GM18858 (cell line): ENCODE results near the gene CAPN1.

Experiments used
- ATAC-seq: cut with Tn5 transposase; IDR thresholded peaks from one replicate; pipeline ENCODE4 v1.9.1; 2021; ENCODE audit not compliant: unreplicated experiment

The CAPN1 gene

DNA sequence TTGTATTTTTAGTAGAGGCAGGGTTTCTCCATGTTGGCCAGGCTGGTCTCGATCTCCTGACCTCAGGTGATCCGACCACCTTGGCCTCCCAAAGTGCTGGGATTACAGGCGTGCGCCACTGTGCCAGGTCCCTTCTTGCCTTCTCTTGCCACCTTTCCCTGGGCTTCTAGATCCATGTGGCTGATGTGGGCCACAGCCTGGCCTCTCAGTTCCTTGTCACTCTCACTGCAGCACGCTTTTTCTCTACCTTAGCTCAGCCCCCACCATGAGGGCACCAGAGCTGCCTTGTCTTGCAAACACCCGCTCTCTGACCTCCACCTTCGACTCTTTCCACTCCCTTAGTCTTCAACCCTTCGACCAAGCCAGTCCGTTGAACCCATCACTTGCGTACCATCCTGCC, 7.5 kb downstream of the CAPN1 start:
- no peak for ATAC-seq

DNA sequence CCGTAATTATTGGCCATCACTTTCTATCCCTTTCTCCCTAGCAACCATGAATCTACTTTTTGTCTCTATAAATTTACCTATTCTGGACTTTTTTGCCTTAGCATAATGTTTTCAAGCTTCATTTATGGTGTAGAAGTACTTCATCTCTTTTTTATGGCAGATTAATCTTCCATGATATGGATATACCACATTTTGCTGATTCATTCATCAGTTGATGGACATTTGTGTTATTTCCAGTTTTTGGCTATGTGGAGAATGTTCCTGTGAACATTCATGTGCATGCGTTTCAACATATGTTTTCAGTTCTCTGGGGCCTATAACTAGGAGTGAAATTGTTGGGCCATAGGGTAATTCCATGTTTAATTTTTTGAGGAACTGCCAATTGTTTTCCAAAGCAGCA, 12.8 kb downstream of the CAPN1 start:
- ATAC-seq = no peak

GRCh38 chr11:65204143-65204542, 22.4 kb downstream of the CAPN1 start:
- ATAC-seq = no peak

- no peak for ATAC-seq
These were observed 23.2 kb downstream of the CAPN1 start for GRCh38 chr11:65204646-65205601.

DNA sequence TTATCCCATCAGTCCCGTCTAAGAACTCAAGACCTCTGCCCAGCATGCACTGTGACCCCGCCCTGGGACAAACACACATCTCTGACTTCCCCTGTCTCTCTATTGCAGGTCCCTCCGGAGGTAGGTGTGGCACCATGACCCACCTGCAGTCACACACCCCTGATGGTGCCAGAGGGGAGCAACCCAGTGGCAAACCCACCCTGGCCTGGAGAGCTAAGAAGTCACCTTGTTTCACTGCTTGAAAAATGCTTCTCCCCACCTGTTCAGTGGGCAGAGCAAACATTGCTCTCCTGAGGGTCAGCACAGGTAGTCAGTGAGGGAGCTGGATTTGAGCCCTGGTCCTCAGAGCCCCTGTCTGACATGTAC, 23.9 kb downstream of the CAPN1 start:
- no peak for ATAC-seq

GRCh38 chr11:65206441-65206841, 24.7 kb downstream of the CAPN1 start:
- ATAC-seq = no peak

- no peak for ATAC-seq
These were observed 25.2 kb downstream of the CAPN1 start for GRCh38 chr11:65206901-65207300.

GRCh38 chr11:65207918-65208784, 26.4 kb downstream of the CAPN1 start:
- ATAC-seq = no peak

DNA sequence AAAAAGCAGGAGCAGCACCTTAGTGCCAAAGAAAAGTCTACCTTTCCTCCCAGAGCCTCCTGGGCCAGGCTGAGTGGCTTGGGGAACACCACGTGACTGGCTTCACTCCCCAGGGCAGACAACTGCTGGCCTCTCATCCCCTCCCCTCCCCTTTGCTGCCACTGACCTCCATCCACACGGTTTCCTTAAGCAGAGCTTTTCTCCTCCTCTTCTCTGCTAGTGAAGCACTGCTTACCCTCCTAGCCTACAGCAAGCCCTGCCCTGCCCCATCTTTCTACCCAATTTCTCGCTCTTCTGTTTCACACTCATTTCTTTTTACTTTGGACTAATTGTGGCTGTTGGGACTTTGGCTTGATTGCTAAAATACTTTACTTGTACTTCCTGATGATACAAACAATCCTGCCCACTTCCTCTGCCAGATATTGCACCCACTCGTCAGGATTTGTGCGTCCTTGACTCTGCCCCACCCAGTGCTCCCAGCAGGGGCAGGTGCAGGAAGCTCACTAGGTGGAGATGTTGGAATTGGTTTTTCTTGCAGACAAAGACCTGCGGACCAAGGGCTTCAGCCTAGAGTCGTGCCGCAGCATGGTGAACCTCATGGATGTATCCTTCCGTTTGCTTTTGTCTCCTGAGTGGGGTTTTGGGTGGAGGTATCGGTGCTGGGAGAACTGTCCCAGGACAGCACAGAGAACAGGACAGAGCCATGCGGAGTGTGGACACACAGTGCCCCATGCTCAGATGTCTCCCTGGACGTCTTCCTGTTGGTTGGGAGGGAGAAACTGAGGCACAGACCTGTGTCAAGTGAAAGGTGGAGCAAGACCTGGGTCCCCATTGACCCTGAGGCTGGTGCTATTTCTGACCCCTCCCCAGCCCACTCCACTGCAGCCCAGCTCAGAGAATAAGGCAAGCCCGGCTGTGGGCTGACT, 27.3 kb downstream of the CAPN1 start:
- ATAC-seq = no peak

- ATAC-seq = no peak
These were observed 28.1 kb downstream of the CAPN1 start for GRCh38 chr11:65209711-65210360.

- ATAC-seq = no peak
These were observed 28.6 kb downstream of the CAPN1 start for GRCh38 chr11:65210361-65210731.

GRCh38 chr11:65210748-65211147, 29.0 kb downstream of the CAPN1 start:
- ATAC-seq = no peak

DNA sequence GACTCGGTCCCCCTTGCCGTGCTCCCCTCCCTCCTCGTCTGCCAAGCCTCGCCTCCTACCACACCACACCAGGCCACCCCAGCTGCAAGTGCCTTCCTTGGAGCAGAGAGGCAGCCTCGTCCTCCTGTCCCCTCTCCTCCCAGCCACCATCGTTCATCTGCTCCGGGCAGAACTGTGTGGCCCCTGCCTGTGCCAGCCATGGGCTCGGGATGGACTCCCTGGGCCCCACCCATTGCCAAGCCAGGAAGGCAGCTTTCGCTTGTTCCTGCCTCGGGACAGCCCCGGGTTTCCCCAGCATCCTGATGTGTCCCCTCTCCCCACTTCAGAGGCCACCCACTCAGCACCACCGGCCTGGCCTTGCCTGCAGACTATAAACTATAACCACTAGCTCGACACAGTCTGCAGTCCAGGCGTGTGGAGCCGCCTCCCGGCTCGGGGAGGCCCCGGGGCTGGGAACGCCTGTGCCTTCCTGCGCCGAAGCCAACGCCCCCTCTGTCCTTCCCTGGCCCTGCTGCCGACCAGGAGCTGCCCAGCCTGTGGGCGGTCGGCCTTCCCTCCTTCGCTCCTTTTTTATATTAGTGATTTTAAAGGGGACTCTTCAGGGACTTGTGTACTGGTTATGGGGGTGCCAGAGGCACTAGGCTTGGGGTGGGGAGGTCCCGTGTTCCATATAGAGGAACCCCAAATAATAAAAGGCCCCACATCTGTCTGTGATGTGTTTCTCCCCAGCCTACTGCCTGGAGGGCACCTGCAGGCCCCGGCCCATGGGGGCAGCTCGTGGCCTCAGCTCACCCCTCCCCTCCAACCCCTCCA, 29.8 kb downstream of the CAPN1 start:
- ATAC-seq = no peak

DNA sequence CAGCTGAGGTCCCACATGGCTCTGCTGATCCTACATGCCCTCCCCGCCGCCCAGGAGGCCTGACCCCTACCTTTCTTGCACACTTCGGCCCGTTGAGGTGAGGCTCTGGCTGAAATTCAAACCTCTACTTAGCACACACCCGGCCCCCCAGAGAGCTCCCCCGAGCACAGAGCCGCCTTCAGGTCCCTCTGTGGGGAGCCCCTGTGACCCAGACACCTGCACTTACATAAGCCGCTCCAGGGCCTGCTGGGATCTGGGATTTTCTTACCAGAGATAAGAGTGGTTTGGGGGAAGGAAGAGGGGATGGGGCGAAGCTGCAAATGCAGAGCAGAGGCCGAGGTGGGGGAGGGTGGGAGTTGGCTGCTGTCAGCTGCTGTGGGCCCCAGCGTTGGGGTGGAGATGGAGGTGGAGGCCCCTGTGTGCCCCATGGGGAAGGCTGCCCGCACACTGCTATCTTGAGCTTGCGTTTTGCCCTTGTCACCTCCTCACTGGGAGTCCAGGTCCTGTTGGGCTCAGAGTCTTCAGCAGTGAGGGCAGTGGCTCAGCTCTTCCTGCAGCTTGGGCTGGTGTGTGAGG, 30.6 kb downstream of the CAPN1 start:
- no peak for ATAC-seq

DNA sequence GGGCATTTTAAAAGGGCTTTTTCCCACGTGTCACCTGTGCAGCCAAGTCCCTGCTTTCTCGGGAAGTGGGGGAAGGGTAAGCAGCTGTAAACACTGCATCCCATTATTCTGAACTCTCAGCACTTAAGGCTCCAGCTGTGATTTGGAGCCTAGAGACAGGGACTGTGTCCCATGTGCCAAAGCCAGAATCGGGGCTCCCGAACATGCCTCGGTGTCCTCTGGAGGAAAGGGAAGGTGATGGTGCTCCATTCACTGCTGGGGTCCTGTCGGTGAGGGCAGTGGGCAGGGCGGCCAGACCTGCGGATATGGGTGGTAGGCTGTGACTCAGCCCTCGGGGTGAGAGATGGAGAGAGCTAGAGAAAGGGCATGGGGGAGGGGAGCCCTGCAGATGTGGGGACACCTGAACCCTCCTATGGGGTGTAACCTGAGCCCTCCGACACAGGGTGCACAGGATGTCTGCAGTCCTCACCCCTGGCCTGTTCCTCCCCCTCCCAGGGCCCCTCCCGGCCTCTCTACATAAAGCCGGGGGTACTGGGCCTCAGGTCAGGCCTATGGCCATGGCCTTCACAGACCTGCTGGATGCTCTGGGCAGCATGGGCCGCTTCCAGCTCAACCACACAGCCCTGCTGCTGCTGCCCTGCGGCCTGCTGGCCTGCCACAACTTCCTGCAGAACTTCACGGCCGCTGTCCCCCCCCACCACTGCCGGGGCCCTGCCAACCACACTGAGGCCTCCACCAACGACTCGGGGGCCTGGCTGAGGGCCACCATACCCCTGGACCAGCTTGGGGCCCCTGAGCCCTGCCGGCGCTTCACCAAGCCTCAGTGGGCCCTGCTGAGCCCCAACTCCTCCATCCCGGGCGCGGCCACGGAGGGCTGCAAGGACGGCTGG, 31.8 kb downstream of the CAPN1 start:
- no peak for ATAC-seq

DNA sequence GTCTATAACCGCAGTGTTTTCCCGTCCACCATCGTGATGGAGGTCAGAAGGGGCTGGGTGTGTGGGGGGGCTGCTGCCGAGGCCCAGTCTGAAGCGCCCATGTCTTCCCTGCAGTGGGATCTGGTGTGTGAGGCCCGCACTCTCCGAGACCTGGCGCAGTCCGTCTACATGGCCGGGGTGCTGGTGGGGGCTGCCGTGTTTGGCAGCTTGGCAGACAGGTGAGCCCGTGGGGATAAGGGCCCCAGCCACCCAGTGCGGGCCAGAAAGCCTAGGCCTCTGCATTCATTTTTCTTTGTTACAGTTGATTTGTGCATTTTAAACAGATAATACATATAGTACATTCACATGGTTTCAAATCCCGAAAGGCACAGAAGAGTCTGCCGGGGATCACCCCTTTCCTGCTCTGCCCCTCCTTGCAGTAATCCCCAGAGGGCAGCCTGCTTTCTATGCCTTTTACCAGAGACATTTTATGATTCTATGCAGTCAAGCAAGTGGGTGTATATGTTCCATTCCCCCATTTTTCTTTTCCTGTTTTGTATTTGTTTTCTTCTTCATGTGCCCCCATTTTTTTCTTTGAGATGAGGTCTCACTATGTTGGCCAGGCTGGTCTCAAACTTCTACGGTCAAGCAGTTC, 32.6 kb downstream of the CAPN1 start:
- ATAC-seq = no peak

DNA sequence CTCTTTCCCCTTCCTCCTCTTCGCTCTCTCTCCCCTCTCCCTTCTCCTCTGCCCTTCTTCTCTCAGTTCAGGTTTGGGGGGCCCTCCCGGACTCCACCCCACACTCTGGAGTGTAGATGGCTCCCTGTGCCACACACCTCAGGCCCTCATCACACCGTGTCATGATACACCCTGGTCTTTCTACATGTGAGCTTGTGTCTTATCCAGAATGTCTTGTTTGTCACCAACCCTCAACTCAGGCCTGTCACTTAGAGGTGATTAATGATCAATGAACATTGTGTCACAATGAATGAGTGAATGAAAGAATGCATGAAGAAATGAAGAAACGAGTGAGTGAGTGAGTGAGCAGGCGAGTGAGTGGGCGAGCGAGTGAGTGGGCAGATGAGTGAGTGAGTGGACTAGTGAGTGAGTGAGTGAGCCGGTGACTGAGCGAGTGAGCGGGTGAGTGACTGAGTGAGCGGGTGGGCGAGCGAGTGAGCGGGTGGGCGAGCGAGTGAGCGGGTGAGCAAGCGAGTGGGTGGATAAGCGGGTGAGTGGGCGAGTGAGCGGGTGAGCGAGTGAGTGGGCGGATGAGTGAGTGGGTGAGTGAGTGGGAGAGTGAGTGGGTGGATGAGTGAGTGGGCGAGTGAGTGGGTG, 33.8 kb downstream of the CAPN1 start:
- ATAC-seq = no peak
